NCI-H146 treated with DMSO at 0.1 percent for 48 hours (cell line): ENCODE measurements around the gene CCBE1.

ENCODE experiments used
- DNase-seq: peaks from one replicate; lab custom pipeline; 2025; ENCODE audit not compliant: unreplicated experiment; lab: John Stamatoyannopoulos, UW

CCBE1 gene

GRCh38 chr18:59573962-59574361 lies 123.3 kb downstream of the CCBE1 start:
- DNase-seq = no peak

DNA sequence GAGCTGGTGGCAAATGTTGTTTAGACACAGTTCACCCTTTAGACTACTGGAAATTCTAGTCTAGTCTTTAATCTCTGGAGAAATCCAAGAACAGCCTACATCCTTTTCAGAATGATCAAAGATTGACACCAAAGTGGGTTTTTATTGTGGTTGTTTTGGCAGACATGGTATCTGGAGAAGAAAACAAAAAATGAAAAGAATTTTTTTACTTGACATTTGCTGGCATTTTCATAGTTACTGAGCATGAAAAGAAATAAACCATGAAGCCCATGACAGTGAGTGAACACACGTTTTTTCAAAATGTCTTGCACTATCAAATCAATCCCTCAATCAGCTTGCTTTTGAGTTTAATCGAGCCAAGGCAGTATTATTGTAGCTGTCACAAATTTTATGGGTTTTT lies 125.3 kb downstream of the CCBE1 start:
- no peak for DNase-seq

GRCh38 chr18:59570796-59571195 lies 126.4 kb downstream of the CCBE1 start:
- DNase-seq = no peak

GRCh38 chr18:59570101-59570775 lies 127.0 kb downstream of the CCBE1 start:
- no peak for DNase-seq

GRCh38 chr18:59569390-59569791 lies 127.8 kb downstream of the CCBE1 start:
- no peak for DNase-seq

- DNase-seq = no peak
These were observed 129.8 kb downstream of the CCBE1 start for GRCh38 chr18:59567431-59567830.

DNA sequence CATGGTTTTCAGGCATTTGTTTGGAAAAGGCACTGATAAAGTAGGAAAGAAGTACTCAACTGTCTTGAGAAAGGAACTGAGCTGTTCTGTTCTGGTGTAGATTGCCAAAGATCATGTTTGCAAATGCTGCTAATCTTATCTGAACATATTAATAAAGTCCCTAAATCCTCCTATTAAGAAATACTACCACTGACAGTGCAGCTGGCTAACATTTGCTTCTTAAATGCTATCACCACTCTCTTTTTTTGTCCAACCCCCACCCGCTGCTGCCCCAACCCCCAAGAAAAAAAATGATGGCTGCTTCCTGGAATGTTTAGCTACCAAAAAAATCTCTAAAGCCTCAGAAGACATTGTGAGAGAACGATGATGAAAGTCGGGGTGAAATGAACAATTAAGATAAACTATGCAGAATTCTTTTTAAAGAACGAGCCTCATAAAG lies 130.7 kb downstream of the CCBE1 start:
- no peak for DNase-seq

- DNase-seq = no peak
These were observed 131.3 kb downstream of the CCBE1 start for GRCh38 chr18:59565957-59566356.

GRCh38 chr18:59564561-59564960 lies 132.7 kb downstream of the CCBE1 start:
- no peak for DNase-seq

GRCh38 chr18:59563176-59563785 lies 133.9 kb downstream of the CCBE1 start:
- DNase-seq = no peak

GRCh38 chr18:59562751-59563150 lies 134.5 kb downstream of the CCBE1 start:
- no peak for DNase-seq

DNA sequence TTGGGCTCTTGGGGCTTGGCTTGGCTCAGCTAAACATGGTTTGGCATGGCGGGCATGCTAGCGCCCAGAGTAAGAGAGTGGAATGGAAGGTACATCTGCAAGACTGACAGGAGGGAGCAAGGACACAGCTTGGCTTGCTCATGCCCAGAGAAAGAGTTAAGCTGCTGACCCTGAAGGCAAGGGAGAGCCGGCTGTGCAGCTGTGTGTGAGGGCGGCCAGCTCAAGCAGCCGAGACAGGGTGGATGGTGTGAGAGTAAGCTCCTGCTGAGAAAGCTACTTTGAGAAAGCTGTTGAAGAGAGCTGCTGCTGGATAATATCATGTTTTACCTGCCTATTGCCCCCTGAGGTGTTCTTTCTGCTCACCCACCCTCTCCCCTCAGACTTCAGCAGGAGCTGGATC lies 135.6 kb downstream of the CCBE1 start:
- no peak for DNase-seq

DNA sequence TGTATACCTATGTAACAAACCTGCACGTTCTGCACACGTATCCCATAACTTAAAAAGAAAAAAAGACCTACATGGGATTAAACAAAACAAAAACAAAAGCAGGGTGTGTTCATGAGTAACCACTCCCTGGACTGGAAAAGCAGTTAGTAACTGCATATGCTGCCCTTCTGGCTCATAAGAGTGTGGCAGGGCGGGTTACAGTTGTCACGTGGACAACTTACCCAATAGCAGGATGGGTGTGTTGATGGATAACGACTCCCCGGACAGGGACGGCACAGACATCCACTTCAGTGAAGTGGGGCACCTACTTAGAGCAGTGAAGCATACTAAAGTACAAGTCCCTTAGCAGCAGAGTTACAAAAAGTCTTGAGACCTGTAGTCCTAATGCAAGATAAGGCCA lies 136.7 kb downstream of the CCBE1 start:
- no peak for DNase-seq

DNA sequence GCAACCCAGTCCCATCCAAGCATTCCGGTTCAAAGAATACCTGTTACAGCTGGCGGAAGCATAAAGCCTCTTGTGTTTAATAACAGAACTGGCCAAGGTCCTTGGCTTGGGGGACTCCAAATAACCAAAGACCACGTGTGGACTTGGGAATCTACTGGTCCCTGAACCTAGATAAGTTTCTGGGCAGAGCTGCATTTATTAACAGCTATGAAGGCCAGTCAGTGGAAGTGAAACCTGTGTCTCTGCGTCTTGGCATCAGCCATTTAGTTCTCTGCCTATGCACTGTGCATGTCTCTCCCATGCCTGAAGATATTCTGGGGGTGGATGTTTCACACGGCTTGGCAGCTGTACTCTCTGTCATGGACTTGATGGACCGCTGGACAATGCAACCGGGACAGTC lies 137.7 kb downstream of the CCBE1 start:
- no peak for DNase-seq

DNA sequence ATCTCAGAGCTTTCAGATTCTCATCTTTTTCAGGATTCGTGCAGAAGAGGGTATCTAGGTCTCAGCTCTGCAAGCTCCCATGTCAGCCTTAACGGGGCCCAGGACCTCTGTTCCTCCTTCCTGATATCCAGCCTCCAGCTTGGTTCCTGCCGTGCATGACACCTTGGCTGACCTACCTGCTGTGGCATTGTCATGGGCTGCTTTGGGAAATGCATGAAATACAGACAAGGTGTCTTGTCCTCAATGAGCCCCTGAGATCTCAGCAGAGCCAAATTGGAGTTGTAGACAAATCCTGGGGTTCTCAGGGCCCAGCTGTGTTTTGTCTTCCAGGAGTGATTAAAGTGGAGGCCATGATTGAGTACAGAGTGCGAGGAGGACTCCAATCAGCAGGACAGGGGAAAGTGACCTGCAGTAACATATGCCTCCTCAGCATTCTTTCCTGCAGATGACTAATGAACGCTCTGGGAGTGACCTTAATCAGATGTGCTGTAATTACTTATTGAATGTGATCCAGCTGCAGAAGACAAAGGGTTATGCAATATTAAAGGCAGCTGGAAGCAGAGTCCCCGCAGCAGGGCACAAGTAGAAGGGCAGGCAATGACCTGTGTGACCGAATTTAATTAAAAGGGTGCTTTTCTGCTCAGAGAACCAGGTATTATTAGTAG lies 141.1 kb downstream of the CCBE1 start:
- DNase-seq = no peak

- no peak for DNase-seq
These were observed 142.4 kb downstream of the CCBE1 start for GRCh38 chr18:59554796-59555335.

- no peak for DNase-seq
These were observed 143.9 kb downstream of the CCBE1 start for GRCh38 chr18:59553273-59553870.

DNA sequence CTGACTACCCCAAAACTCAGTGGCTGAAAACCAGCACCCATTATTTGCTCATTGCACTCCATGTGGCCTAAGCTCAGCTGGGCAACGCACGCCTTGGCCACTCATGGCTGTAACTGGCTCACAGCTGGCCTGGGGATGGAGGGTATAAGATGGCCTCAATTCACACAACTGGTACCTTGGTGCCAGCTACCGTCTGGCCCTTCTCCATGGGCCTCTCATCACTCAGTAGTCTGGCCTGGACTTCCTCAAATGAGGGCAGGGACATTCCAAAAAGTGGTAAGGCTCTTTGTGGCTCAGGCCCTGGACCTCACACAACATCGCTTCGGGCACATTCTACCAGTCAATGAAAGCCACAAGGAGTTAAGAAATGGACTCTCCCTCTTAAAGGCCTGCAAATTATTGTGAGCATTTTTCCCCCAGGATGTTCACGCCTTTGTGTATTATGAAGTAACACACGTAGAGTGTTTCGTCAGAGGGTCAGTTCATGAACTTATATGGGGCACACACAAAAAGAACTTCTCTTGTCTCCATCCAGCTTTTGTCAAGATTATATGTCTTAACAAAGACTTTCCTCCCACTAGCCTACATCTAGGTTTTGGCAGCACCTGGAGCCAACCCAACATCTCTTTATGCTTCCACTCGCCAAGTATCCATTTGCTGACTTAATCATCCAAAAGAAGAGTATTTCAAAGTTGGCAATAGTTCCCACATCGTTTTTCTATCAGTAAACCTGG lies 145.2 kb downstream of the CCBE1 start:
- no peak for DNase-seq

DNA sequence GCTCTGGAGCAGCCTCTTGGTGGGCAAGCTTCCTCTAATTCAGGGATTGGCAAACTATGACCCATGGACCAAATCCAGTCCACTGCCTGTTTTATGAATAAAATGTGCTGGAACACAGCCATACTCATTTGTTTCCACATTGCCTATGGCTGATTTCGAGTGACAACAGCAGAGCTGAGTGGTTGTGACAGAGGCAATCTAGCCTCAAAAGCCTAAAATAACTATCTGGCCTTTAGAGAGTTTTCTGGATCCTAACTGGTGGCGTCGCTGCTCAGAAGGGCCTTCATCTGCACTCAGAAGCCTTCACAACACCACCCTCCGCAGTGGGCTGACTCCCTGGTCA lies 147.1 kb downstream of the CCBE1 start:
- DNase-seq = no peak

DNA sequence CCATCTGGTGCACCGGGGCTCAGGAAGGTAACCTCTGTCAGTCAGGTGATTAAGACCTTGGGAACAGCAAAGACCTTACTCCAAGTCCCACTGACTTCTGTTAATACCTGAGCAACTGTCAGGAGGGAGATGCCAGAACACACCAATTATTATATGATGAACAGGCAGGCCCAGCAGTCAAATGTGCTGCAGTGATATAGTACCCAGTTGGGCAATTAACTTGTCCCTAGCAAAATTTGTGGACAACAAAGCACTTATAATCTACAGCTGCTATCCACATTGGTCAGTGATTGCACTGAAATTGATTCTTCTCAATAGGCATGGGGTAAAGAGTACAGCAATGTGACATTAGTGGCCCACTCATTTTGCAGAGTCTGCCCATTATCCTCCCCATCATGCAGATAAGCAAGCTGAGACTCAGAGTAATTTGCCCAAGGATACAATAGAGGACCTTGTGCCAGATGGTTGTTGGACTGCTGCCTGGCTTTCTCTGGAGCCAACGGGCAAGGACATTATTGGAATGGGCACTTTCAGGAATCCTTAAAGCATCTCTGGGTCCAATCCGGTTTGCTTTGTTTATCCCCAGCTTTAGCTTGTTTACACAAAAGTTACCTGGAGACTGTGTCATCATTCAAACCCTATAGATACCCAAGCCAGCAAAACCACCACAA lies 147.6 kb downstream of the CCBE1 start:
- DNase-seq = no peak
